Neural cell (in vitro differentiated cells): Measurements from ENCODE around the gene HS6ST3. TPM values are rescaled to one million over a fixed set of nuclear protein-coding genes. Genes with fewer than 3 reads are reported as not detected.

Source experiments
- H2AFZ ChIP-seq: fragments of 200-600, 300-800 bp; sonication (generic), shearing (Covaris generic); 2 replicates; pipeline ENCODE4 v1.6.0; 2014; ENCODE audit warnings: low read depth, mild to moderate bottlenecking, antibody characterized with exemption, low read length, moderate library complexity
- H3F3A ChIP-seq: fragments of 200-600 bp; shearing (Covaris generic); 2 replicates; pipeline ENCODE4 v1.6.1; 2016; ENCODE audit warnings: mild to moderate bottlenecking, moderate library complexity, mixed read lengths, antibody characterized with exemption, low read length; ENCODE audit not compliant: insufficient read depth, poor library complexity, severe bottlenecking
- H3K27ac ChIP-seq: fragments of 200-600, 300-800 bp; sonication (generic), shearing (Covaris generic); 2 replicates; pipeline ENCODE4 v1.5.1; 2014; ENCODE audit warnings: mild to moderate bottlenecking, low read length, moderate library complexity
- H3K27me3 ChIP-seq: fragments of 300-800, 200-600 bp; sonication (generic), shearing (Covaris generic); 2 replicates; pipeline ENCODE4 v1.6.0; 2014; ENCODE audit warnings: mild to moderate bottlenecking, low read depth, low read length, moderate library complexity; ENCODE audit not compliant: insufficient read depth
- H3K36me3 ChIP-seq: fragments of 300-800, 200-600 bp; sonication (generic), shearing (Covaris generic); 2 replicates; pipeline ENCODE4 v1.5.1; 2014; ENCODE audit warnings: mild to moderate bottlenecking, antibody characterized with exemption, low read length, moderate library complexity; ENCODE audit not compliant: insufficient read depth
- H3K4me2 ChIP-seq: fragments of 300-800, 200-600 bp; sonication (generic), shearing (Covaris generic); 2 replicates; pipeline ENCODE4 v1.6.0; 2014; ENCODE audit warnings: mild to moderate bottlenecking, low read length
- H3K4me3 ChIP-seq: fragments of 300-800, 200-600 bp; sonication (generic), shearing (Covaris generic); 2 replicates; pipeline ENCODE4 v1.5.1; 2014; ENCODE audit warnings: mild to moderate bottlenecking, low read length, moderate library complexity
- H3K79me2 ChIP-seq: fragments of 200-600 bp; shearing (Covaris generic); replicated peaks from 2 replicates; pipeline ENCODE4 v1.6.0; 2014; ENCODE audit warnings: mild to moderate bottlenecking, low read length, moderate library complexity; ENCODE audit not compliant: insufficient read depth
- H3K9ac ChIP-seq: fragments of 300-800, 200-600 bp; sonication (generic), shearing (Covaris generic); 2 replicates; pipeline ENCODE4 v1.6.1; 2016; ENCODE audit warnings: mild to moderate bottlenecking, low read length, mixed read lengths
- H3K9me2 ChIP-seq: fragments of 200-600 bp; shearing (Covaris generic); 2 replicates; pipeline ENCODE4 v1.6.1; 2016; ENCODE audit warnings: mild to moderate bottlenecking, low read length, mixed read lengths; ENCODE audit not compliant: insufficient read depth
- H3K9me3 ChIP-seq: fragments of 200-600, 300-800 bp; sonication (generic), shearing (Covaris generic); 2 replicates; pipeline ENCODE4 v1.6.1; 2016; ENCODE audit warnings: mild to moderate bottlenecking, mixed run types, low read length, moderate library complexity, mixed read lengths
- H4K20me1 ChIP-seq: fragments of 200-600 bp; shearing (Covaris generic); 2 replicates; pipeline ENCODE4 v1.6.1; 2016; ENCODE audit warnings: mild to moderate bottlenecking, mixed run types; ENCODE audit not compliant: insufficient read depth
- EP300 ChIP-seq: fragments of 450-650 bp; conservative IDR thresholded peaks from 2 replicates; pipeline ENCODE4 v1.6.1; 2014; ENCODE audit warnings: antibody characterized with exemption, mild to moderate bottlenecking, moderate library complexity; ENCODE audit not compliant: poor library complexity, severe bottlenecking
- EZH2 ChIP-seq: fragments of 200-600, 300-800 bp; shearing (Covaris generic), sonication (generic); IDR thresholded peaks from 2 replicates; pipeline ENCODE4 v1.6.1; 2014; ENCODE audit warnings: antibody characterized with exemption, low read length, borderline replicate concordance, mild to moderate bottlenecking; ENCODE audit not compliant: insufficient read depth, poor library complexity, severe bottlenecking
- MXI1 ChIP-seq: fragments of 450-650 bp; conservative IDR thresholded peaks from 2 replicates; pipeline ENCODE4 v1.6.1; 2014; ENCODE audit warnings: antibody characterized with exemption, mild to moderate bottlenecking; ENCODE audit not compliant: poor library complexity, severe bottlenecking
- POLR2AphosphoS5 ChIP-seq: IDR thresholded peaks from 2 replicates; pipeline ENCODE4 v1.6.1; 2012
- RAD21 ChIP-seq: fragments of 450-650 bp; conservative IDR thresholded peaks from 2 replicates; pipeline ENCODE4 v1.6.1; 2014; ENCODE audit warnings: antibody characterized with exemption, mild to moderate bottlenecking, moderate library complexity
- SMC3 ChIP-seq: fragments of 450-650 bp; conservative IDR thresholded peaks from 2 replicates; pipeline ENCODE4 v1.6.1; 2014; ENCODE audit warnings: antibody characterized with exemption, mild to moderate bottlenecking, moderate library complexity; ENCODE audit not compliant: poor library complexity
- TAF1 ChIP-seq: IDR thresholded peaks from 2 replicates; pipeline ENCODE4 v1.6.1; 2012; ENCODE audit warnings: low read depth
- polyA plus RNA-seq: library from polyadenylated mRNA; depleted of rRNA; stranded (reverse); fragments of >200 nt; gene quantifications from 2 replicates; pipeline ENCODE4 v1.2.3, GENCODE V29; 2014
- TF ChIP-seq, protein P1 (sequence below): IDR thresholded peaks from 2 replicates; pipeline ENCODE4 v1.6.1; 2012; ENCODE audit warnings: borderline replicate concordance
- TF ChIP-seq, protein P2 (sequence below): fragments of 450-650 bp; IDR thresholded peaks from 2 replicates; pipeline ENCODE4 v1.5.1; 2014; ENCODE audit warnings: antibody characterized with exemption, mild to moderate bottlenecking, moderate library complexity; ENCODE audit not compliant: poor library complexity, severe bottlenecking

The HS6ST3 gene
- polyA plus RNA-seq, 1 donor from 2014 or later, result 10.9 TPM

DNA sequence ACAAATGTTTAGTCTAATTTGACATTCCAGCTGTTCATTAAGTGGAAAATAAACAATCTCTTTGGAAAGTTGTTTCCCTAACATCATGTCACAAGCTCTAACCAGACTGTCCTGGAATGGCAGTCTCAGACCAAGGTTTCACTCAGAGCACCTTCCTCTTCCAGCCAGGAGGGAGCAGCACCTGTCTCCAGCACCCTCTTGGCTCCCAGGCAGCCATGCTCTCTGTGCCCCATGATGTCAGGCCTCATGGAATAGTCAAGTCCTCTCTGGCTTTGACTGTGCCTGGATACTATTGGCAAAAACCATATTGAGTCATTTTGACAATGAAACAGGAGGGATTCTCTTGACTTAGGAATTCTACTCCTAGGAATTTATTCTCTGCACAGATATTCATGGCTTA, 733.0 kb downstream of the HS6ST3 start:
- no peaks in the 10 kb centered on the region for H3K79me2 ChIP-seq
- TF ChIP-seq EP300 (no peak), EZH2 (no peak), TAF1 (no peak), POLR2AphosphoS5 (no peak), RAD21 (no peak), SMC3 (no peak), MXI1 (no peak)
- TF ChIP-seq, protein P1, sequence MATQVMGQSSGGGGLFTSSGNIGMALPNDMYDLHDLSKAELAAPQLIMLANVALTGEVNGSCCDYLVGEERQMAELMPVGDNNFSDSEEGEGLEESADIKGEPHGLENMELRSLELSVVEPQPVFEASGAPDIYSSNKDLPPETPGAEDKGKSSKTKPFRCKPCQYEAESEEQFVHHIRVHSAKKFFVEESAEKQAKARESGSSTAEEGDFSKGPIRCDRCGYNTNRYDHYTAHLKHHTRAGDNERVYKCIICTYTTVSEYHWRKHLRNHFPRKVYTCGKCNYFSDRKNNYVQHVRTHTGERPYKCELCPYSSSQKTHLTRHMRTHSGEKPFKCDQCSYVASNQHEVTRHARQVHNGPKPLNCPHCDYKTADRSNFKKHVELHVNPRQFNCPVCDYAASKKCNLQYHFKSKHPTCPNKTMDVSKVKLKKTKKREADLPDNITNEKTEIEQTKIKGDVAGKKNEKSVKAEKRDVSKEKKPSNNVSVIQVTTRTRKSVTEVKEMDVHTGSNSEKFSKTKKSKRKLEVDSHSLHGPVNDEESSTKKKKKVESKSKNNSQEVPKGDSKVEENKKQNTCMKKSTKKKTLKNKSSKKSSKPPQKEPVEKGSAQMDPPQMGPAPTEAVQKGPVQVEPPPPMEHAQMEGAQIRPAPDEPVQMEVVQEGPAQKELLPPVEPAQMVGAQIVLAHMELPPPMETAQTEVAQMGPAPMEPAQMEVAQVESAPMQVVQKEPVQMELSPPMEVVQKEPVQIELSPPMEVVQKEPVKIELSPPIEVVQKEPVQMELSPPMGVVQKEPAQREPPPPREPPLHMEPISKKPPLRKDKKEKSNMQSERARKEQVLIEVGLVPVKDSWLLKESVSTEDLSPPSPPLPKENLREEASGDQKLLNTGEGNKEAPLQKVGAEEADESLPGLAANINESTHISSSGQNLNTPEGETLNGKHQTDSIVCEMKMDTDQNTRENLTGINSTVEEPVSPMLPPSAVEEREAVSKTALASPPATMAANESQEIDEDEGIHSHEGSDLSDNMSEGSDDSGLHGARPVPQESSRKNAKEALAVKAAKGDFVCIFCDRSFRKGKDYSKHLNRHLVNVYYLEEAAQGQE, result no peak
- TF ChIP-seq, protein P2, sequence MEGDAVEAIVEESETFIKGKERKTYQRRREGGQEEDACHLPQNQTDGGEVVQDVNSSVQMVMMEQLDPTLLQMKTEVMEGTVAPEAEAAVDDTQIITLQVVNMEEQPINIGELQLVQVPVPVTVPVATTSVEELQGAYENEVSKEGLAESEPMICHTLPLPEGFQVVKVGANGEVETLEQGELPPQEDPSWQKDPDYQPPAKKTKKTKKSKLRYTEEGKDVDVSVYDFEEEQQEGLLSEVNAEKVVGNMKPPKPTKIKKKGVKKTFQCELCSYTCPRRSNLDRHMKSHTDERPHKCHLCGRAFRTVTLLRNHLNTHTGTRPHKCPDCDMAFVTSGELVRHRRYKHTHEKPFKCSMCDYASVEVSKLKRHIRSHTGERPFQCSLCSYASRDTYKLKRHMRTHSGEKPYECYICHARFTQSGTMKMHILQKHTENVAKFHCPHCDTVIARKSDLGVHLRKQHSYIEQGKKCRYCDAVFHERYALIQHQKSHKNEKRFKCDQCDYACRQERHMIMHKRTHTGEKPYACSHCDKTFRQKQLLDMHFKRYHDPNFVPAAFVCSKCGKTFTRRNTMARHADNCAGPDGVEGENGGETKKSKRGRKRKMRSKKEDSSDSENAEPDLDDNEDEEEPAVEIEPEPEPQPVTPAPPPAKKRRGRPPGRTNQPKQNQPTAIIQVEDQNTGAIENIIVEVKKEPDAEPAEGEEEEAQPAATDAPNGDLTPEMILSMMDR, result no peak
- H2AFZ ChIP-seq, result no peak overlapping the region

DNA sequence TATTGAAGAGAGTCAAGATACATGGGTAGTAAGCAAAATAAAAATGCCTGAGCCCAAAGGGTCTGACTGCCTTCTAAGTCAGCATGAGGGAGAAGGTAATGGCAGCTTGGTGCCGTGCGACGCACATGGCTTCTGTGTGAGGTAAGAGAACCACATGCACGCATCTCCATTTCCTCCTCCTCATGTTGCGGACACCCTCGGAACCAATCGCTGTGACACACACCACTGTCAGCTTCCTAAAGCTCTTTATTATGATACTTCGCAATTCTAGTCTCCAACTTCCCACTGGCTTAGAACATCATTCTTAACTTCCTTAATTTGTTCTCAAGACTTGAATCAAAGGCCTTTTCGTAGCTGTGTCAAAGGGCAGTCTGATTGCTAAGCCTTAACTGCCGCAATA, 734.2 kb downstream of the HS6ST3 start:
- Histone ChIP-seq H3K4me3 (no peak overlapping the region), H3K4me2 (no peak overlapping the region), H4K20me1 (no peaks in the 10 kb centered on the region), H3K36me3 (no peaks in the 10 kb centered on the region), H3K9ac (no peak overlapping the region), H3K9me3 (no peaks in the 10 kb centered on the region), H3K27ac (no peak overlapping the region), H3K9me2 (no peaks in the 10 kb centered on the region), H2AFZ (no peak overlapping the region), H3K27me3 (no peaks in the 10 kb centered on the region), H3K79me2 (no peaks in the 10 kb centered on the region), H3F3A (no peaks in the 10 kb centered on the region)
- no peak for TF ChIP-seq SMC3
- TF ChIP-seq, protein P2, result no peak

More for the DNA sequence above, 733.0 kb downstream of the HS6ST3 start:
- H3K4me2 ChIP-seq, result no peak overlapping the region
- no peaks in the 10 kb centered on the region for H3K27me3 ChIP-seq
- no peak overlapping the region for H3K27ac ChIP-seq
- no peaks in the 10 kb centered on the region for H3F3A ChIP-seq
- no peaks in the 10 kb centered on the region for H3K9me2 ChIP-seq
- no peak overlapping the region for H3K9ac ChIP-seq
- no peaks in the 10 kb centered on the region for H4K20me1 ChIP-seq
- H3K9me3 ChIP-seq, result no peaks in the 10 kb centered on the region
- no peaks in the 10 kb centered on the region for H3K36me3 ChIP-seq
- H3K4me3 ChIP-seq, result no peak overlapping the region
